Skeletal muscle tissue (tissue), 4 donors: ENCODE data around the gene OTX1. TPM values are rescaled to one million over a fixed set of nuclear protein-coding genes. Genes with fewer than 3 reads are reported as not detected.

Experiments
- H3K27ac ChIP-seq: one replicate; pipeline ENCODE4 v1.7.0; 2013; ENCODE audit warnings: mild to moderate bottlenecking, low read depth, low read length, inconsistent platforms
- H3K27me3 ChIP-seq, 3 donors: one replicate each; pipeline ENCODE4 v1.7.0; 2013; ENCODE audit warnings: low read length in 3 of 3; ENCODE audit not compliant: control insufficient read depth in 3 of 3, insufficient read depth in 3 of 3
- H3K36me3 ChIP-seq, 3 donors: one replicate each; pipeline ENCODE4 v1.7.0; 2013; ENCODE audit warnings: low read length in 3 of 3; ENCODE audit not compliant: control insufficient read depth in 3 of 3, insufficient read depth in 3 of 3
- H3K4me1 ChIP-seq, 3 donors: one replicate each; pipeline ENCODE4 v1.7.0; 2013; ENCODE audit warnings: low read length in 3 of 3, mild to moderate bottlenecking in 3 of 3; ENCODE audit not compliant: control insufficient read depth in 3 of 3, insufficient read depth in 3 of 3
- H3K4me3 ChIP-seq, 3 donors: one replicate each; pipeline ENCODE4 v1.7.0; 2013; ENCODE audit warnings: low read length in 3 of 3
- H3K9ac ChIP-seq, 3 donors: one replicate each; pipeline ENCODE4 v1.7.0; 2013; ENCODE audit warnings: low read length in 3 of 3, mild to moderate bottlenecking in 3 of 3, moderate library complexity in 2 of 3, low read depth in 1 of 3
- H3K9me3 ChIP-seq, 3 donors: one replicate each; pipeline ENCODE4 v1.7.0; 2013; ENCODE audit warnings: low read length in 3 of 3; ENCODE audit not compliant: control insufficient read depth in 3 of 3
- total RNA-seq: library from RNA; depleted of rRNA; stranded (reverse); fragments of >200 nt; gene quantifications from one replicate; pipeline ENCODE4 v1.2.3, GENCODE V29; 2014
- donor health status: Osteomylitis.

The OTX1 gene
- total RNA-seq, 1 donor from 2014 or later, result not detected

GRCh38 chr2:63058144-63058920, 7.7 kb downstream of the OTX1 start:
- H3K27me3 ChIP-seq, result peaks cover 80 to 86% (median 86%) of the 10 kb centered on the region in 3 donors
- H3K4me1 ChIP-seq, result peaks cover 28 to 47% (median 43%) of the 10 kb centered on the region in 3 donors
- H3K4me3 ChIP-seq, result peak overlapping the region; percentile 6 to 40 (median 30)

GRCh38 chr2:63058921-63059792, 8.5 kb downstream of the OTX1 start:
- H3K9me3 ChIP-seq, result no peaks in the 10 kb centered on the region
- peak overlapping the region in 2 of 3 donors; percentile 30 to 41 for H3K4me3 ChIP-seq
- H3K36me3 ChIP-seq, result no peaks in the 10 kb centered on the region
- H3K4me1 ChIP-seq, result peaks cover 28 to 44% (median 39%) of the 10 kb centered on the region in 3 donors
- peaks cover 78 to 83% (median 82%) of the 10 kb centered on the region in 3 donors for H3K27me3 ChIP-seq
- H3K9ac ChIP-seq, result peak overlapping the region in 2 of 3 donors; percentile 2 to 16
- H3K27ac ChIP-seq, result no peak overlapping the region

More at GRCh38 chr2:63058144-63058920, 7.7 kb downstream of the OTX1 start:
- H3K36me3 ChIP-seq, result no peaks in the 10 kb centered on the region
- peak overlapping the region in 2 of 3 donors; percentile 2 to 16 for H3K9ac ChIP-seq
- H3K9me3 ChIP-seq, result no peaks in the 10 kb centered on the region
- no peak overlapping the region for H3K27ac ChIP-seq

- Histone ChIP-seq H3K27me3 (peaks cover 76 to 82% (median 76%) of the 10 kb centered on the region in 3 donors), H3K27ac (no peak overlapping the region), H3K4me1 (peaks cover 26 to 41% (median 35%) of the 10 kb centered on the region in 3 donors), H3K9ac (no peak overlapping the region), H3K36me3 (no peaks in the 10 kb centered on the region), H3K9me3 (no peaks in the 10 kb centered on the region), H3K4me3 (no peak overlapping the region)
Measured at GRCh38 chr2:63059793-63060471, 9.3 kb downstream of the OTX1 start.

- Histone ChIP-seq H3K27me3 (peaks cover 70 to 76% (median 74%) of the 10 kb centered on the region in 3 donors), H3K4me3 (no peak overlapping the region), H3K36me3 (no peaks in the 10 kb centered on the region), H3K9me3 (no peaks in the 10 kb centered on the region), H3K4me1 (peaks cover 20 to 36% (median 29%) of the 10 kb centered on the region in 3 donors), H3K27ac (no peak overlapping the region), H3K9ac (no peak overlapping the region)
Measured at GRCh38 chr2:63060472-63060991, 9.9 kb downstream of the OTX1 start.

GRCh38 chr2:63064197-63064596, 13.6 kb downstream of the OTX1 start:
- Histone ChIP-seq H3K27me3 (peaks cover 44 to 57% (median 53%) of the 10 kb centered on the region in 3 donors), H3K9me3 (no peaks in the 10 kb centered on the region), H3K4me1 (peaks cover 1 to 4% (median 3%) of the 10 kb centered on the region in 3 donors), H3K36me3 (no peaks in the 10 kb centered on the region), H3K4me3 (no peak overlapping the region), H3K9ac (no peak overlapping the region), H3K27ac (no peak overlapping the region)

- no peak overlapping the region for H3K27ac ChIP-seq
- H3K4me3 ChIP-seq, result no peak overlapping the region
- peaks cover 41 to 53% (median 53%) of the 10 kb centered on the region in 3 donors for H3K27me3 ChIP-seq
- H3K4me1 ChIP-seq, result no peaks in the 10 kb centered on the region
- no peaks in the 10 kb centered on the region for H3K9me3 ChIP-seq
- no peaks in the 10 kb centered on the region for H3K36me3 ChIP-seq
- H3K9ac ChIP-seq, result no peak overlapping the region
Measured at GRCh38 chr2:63064661-63065060, 14.0 kb downstream of the OTX1 start.

- Histone ChIP-seq H3K27me3 (peaks cover 29 to 40% (median 40%) of the 10 kb centered on the region in 3 donors), H3K36me3 (no peaks in the 10 kb centered on the region), H3K9me3 (no peaks in the 10 kb centered on the region), H3K4me1 (no peaks in the 10 kb centered on the region), H3K27ac (no peak overlapping the region), H3K9ac (no peak overlapping the region), H3K4me3 (no peak overlapping the region)
Measured at GRCh38 chr2:63066265-63066664, 15.6 kb downstream of the OTX1 start.

- Histone ChIP-seq H3K27ac (no peak overlapping the region), H3K27me3 (peaks cover 25 to 36% (median 35%) of the 10 kb centered on the region in 3 donors), H3K9ac (no peak overlapping the region), H3K4me3 (no peak overlapping the region), H3K4me1 (no peaks in the 10 kb centered on the region), H3K36me3 (no peaks in the 10 kb centered on the region), H3K9me3 (no peaks in the 10 kb centered on the region)
Measured at GRCh38 chr2:63066838-63067237, 16.2 kb downstream of the OTX1 start.

- Histone ChIP-seq H3K4me3 (no peak overlapping the region), H3K4me1 (no peaks in the 10 kb centered on the region), H3K36me3 (no peaks in the 10 kb centered on the region), H3K27me3 (peaks cover 8 to 17% (median 12%) of the 10 kb centered on the region in 3 donors), H3K27ac (no peak overlapping the region), H3K9me3 (no peaks in the 10 kb centered on the region), H3K9ac (no peak overlapping the region)
Measured at GRCh38 chr2:63071664-63072063, 21.0 kb downstream of the OTX1 start.
